ENCODE results near the gene MTERF1.
A peak's percentile ranks its signal among the peaks of the same experiment; 100 is the strongest.

GRCh38 chr7:91852263-91852741 is 28.2 kb downstream of the MTERF1 start:
- TF ChIP-seq EZH2 (IDR thresholded peaks at IDR 0.05; ENCODE audit: low read length, unreplicated experiment) (no peak), CTCF (conservative IDR thresholded peaks at IDR 0.05; ENCODE audit: low read depth, low read length) (peak; percentile 68)

Data from PC-3 (cell line).